Prostate gland (tissue), 2 donors: ENCODE data around the gene NXPH4.
A peak's percentile ranks its signal among the peaks of the same experiment; 100 is the strongest.

Source experiments
- CTCF ChIP-seq, 4 experiments: fragments of 200-600 bp in 2 of 4; fragments of 450-650 bp in 2 of 4; sonication (generic) in 2 of 4; IDR thresholded peaks; 1 replicate in 3 of 4; 2 replicates in 1 of 4; pipeline ENCODE4 v1.5.1; 2016 to 2019; ENCODE audit warnings: antibody characterized with exemption in 4 of 4, mild to moderate bottlenecking in 2 of 4, moderate library complexity in 2 of 4
- POLR2A ChIP-seq: fragments of 450-650 bp; IDR thresholded peaks from one replicate; pipeline ENCODE4 v1.6.1; 2016; ENCODE audit warnings: antibody characterized with exemption, mild to moderate bottlenecking
- POLR2AphosphoS5 ChIP-seq: sonication (generic); formaldehyde crosslinking; IDR thresholded peaks from one replicate; pipeline ENCODE4 v1.6.1; 2017; ENCODE audit warnings: antibody characterized with exemption

DNA sequence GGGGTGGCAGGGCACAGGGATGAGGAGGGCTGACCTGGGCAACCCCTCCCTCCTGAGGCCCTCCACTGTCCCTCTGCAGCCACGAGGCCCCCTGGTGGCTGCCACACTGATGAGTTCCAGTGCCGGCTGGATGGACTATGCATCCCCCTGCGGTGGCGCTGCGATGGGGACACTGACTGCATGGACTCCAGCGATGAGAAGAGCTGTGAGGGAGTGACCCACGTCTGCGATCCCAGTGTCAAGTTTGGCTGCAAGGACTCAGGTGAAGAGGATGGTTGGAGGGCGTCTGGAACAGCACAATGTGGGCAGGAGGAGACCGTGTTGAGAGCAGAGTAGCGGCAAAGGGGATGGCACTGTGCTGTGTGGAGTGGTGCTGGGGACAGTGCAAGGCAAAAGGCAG lies 43.5 kb upstream of the NXPH4 start:
- TF ChIP-seq CTCF (IDR thresholded peaks at IDR 0.05), result peak in 2 of 4 experiments; percentile 22 to 50
- TF ChIP-seq POLR2AphosphoS5, result no peak
- TF ChIP-seq POLR2A, result no peak
